ENCODE data around the gene TUFM. TPM values are rescaled to one million over a fixed set of nuclear protein-coding genes. Genes with fewer than 3 reads are reported as not detected.
A peak's percentile ranks its signal among the peaks of the same experiment; 100 is the strongest.

Gene TUFM
- total and polyA plus RNA-seq, 2 experiments from 2014 or later = 225 to 359 TPM

GRCh38 chr16:28845761-28846079, 428 bp downstream of the TUFM start:
- no peak for DNase-seq (ENCODE audit: low read depth in 1 of 2, low spot score in 1 of 2)
- TF ChIP-seq CTCF (IDR thresholded peaks at IDR 0.05; ENCODE audit: low read depth, low read length) = no peak
- Histone ChIP-seq H3K4me3 (peak overlapping the region; percentile 74), H3K9me3 (ENCODE audit: low read depth) (no peaks in the 10 kb centered on the region), H3K27me3 (no peaks in the 10 kb centered on the region), H3K36me3 (peaks cover 32% of the 10 kb centered on the region), H3K4me1 (ENCODE audit: low read depth) (peaks cover 7% of the 10 kb centered on the region), H3K27ac (peak overlapping the region; percentile 71)

- TF ChIP-seq CTCF (IDR thresholded peaks at IDR 0.05; ENCODE audit: low read depth, low read length) = no peak
- Histone ChIP-seq H3K27ac (peak overlapping the region; percentile 71), H3K27me3 (no peaks in the 10 kb centered on the region), H3K4me1 (ENCODE audit: low read depth) (peaks cover 7% of the 10 kb centered on the region), H3K4me3 (peak overlapping the region; percentile 74), H3K36me3 (peaks cover 32% of the 10 kb centered on the region), H3K9me3 (ENCODE audit: low read depth) (no peaks in the 10 kb centered on the region)
- peak; percentile 26 to 40 for DNase-seq (ENCODE audit: low read depth in 1 of 2, low spot score in 1 of 2)
Observed at GRCh38 chr16:28845293-28845692, 855 bp downstream of the TUFM start.

GRCh38 chr16:28844226-28844885, 1.8 kb downstream of the TUFM start:
- H3K27me3 ChIP-seq = no peaks in the 10 kb centered on the region
- H3K36me3 ChIP-seq = peaks cover 32% of the 10 kb centered on the region
- TF ChIP-seq CTCF (IDR thresholded peaks at IDR 0.05; ENCODE audit: low read depth, low read length) = no peak
- no peaks in the 10 kb centered on the region for H3K9me3 ChIP-seq (ENCODE audit: low read depth)
- no peak for DNase-seq (ENCODE audit: low read depth in 1 of 2, low spot score in 1 of 2)
- H3K27ac ChIP-seq = peak overlapping the region; percentile 71
- H3K4me3 ChIP-seq = no peak overlapping the region
- H3K4me1 ChIP-seq (ENCODE audit: low read depth) = peaks cover 7% of the 10 kb centered on the region

GRCh38 chr16:28843766-28844165, 2.4 kb downstream of the TUFM start:
- no peak for TF ChIP-seq CTCF (IDR thresholded peaks at IDR 0.05; ENCODE audit: low read depth, low read length)
- Histone ChIP-seq H3K27ac (no peak overlapping the region), H3K4me3 (no peak overlapping the region), H3K4me1 (ENCODE audit: low read depth) (peaks cover 7% of the 10 kb centered on the region), H3K9me3 (ENCODE audit: low read depth) (no peaks in the 10 kb centered on the region), H3K36me3 (peaks cover 32% of the 10 kb centered on the region), H3K27me3 (no peaks in the 10 kb centered on the region)
- DNase-seq (ENCODE audit: low read depth in 1 of 2, low spot score in 1 of 2) = no peak

- no peak overlapping the region for H3K27ac ChIP-seq
- H3K4me1 ChIP-seq (ENCODE audit: low read depth) = peaks cover 7% of the 10 kb centered on the region
- H3K4me3 ChIP-seq = no peak overlapping the region
- peaks cover 38% of the 10 kb centered on the region for H3K36me3 ChIP-seq
- TF ChIP-seq CTCF (IDR thresholded peaks at IDR 0.05; ENCODE audit: low read depth, low read length) = no peak
- no peaks in the 10 kb centered on the region for H3K9me3 ChIP-seq (ENCODE audit: low read depth)
- no peaks in the 10 kb centered on the region for H3K27me3 ChIP-seq
- DNase-seq (ENCODE audit: low read depth in 1 of 2, low spot score in 1 of 2) = no peak
Observed at GRCh38 chr16:28842696-28843095, 3.5 kb downstream of the TUFM start.
